GM23338 (cell line): ENCODE measurements around the gene STAT6. TPM values are rescaled to one million over a fixed set of nuclear protein-coding genes. Genes with fewer than 3 reads are reported as not detected.

Experiments
- ATAC-seq: fragments of 200-7000 bp; cut with Tn5 transposase; 3 replicates; pipeline ENCODE4 v1.9.1; 2020
- DNase-seq: peaks from one replicate; pipeline ENCODE4 v3.0.0-alpha.2; 2015; ENCODE audit warnings: low spot score
- H2AFZ ChIP-seq: fragments of 200-600 bp; sonication (generic); 2 replicates; pipeline ENCODE4 v1.8.0; 2016; ENCODE audit warnings: antibody characterized with exemption, mild to moderate bottlenecking, moderate library complexity
- H3F3A ChIP-seq: fragments of 200-600 bp; sonication (generic); replicated peaks from 2 replicates; pipeline ENCODE4 v1.8.0; 2017; ENCODE audit warnings: antibody characterized with exemption, mixed run types, low read depth
- H3K27ac ChIP-seq: fragments of 200-600 bp; sonication (generic); 2 replicates; pipeline ENCODE4 v1.6.1; 2016; ENCODE audit warnings: low read depth
- H3K27me3 ChIP-seq: fragments of 200-600 bp; sonication (generic); 2 replicates; pipeline ENCODE4 v1.8.0; 2016; ENCODE audit warnings: mild to moderate bottlenecking, mixed run types, moderate library complexity; ENCODE audit not compliant: insufficient read depth
- H3K36me3 ChIP-seq: fragments of 200-600 bp; sonication (generic); 2 replicates; pipeline ENCODE4 v1.8.0; 2016; ENCODE audit warnings: mild to moderate bottlenecking; ENCODE audit not compliant: insufficient read depth
- H3K4me1 ChIP-seq: fragments of 200-600 bp; sonication (generic); 2 replicates; pipeline ENCODE4 v1.8.0; 2016; ENCODE audit warnings: mild to moderate bottlenecking, moderate library complexity; ENCODE audit not compliant: insufficient read depth
- H3K4me2 ChIP-seq: fragments of 200-600 bp; sonication (generic); 2 replicates; pipeline ENCODE4 v1.7.1; 2017; ENCODE audit warnings: mixed run types
- H3K4me3 ChIP-seq: fragments of 200-600 bp; sonication (generic); 2 replicates; pipeline ENCODE4 v1.6.1; 2016; ENCODE audit warnings: mixed run types
- H3K79me2 ChIP-seq: fragments of 200-600 bp; sonication (generic); replicated peaks from 2 replicates; pipeline ENCODE4 v1.8.0; 2017; ENCODE audit warnings: mild to moderate bottlenecking; ENCODE audit not compliant: insufficient read depth
- H3K9me2 ChIP-seq: fragments of 200-600 bp; sonication (generic); 2 replicates; pipeline ENCODE4 v1.8.0; 2017; ENCODE audit not compliant: insufficient read depth
- H4K20me1 ChIP-seq: fragments of 200-600 bp; sonication (generic); replicated peaks from 2 replicates; pipeline ENCODE4 v1.8.0; 2017; ENCODE audit warnings: mild to moderate bottlenecking; ENCODE audit not compliant: insufficient read depth
- H3K27ac Mint-ChIP-seq: 2 replicates; pipeline ENCODE4 v1.8.0; 2020; ENCODE audit warnings: inconsistent platforms, mild to moderate bottlenecking, moderate library complexity, mixed read lengths
- H3K27me3 Mint-ChIP-seq: 3 replicates; pipeline ENCODE4 v1.8.0; 2022; ENCODE audit warnings: low read depth, mild to moderate bottlenecking, moderate library complexity, mixed read lengths, inconsistent platforms; ENCODE audit not compliant: insufficient read depth, poor library complexity
- H3K36me3 Mint-ChIP-seq: 3 replicates; pipeline ENCODE4 v1.8.0; 2021; ENCODE audit warnings: low read depth, mild to moderate bottlenecking, inconsistent platforms, moderate library complexity, mixed read lengths
- H3K4me1 Mint-ChIP-seq: 3 replicates; pipeline ENCODE4 v1.8.0; 2020; ENCODE audit warnings: mild to moderate bottlenecking, inconsistent platforms, mixed read lengths
- H3K4me3 Mint-ChIP-seq: 3 replicates; pipeline ENCODE4 v1.8.0; 2021; ENCODE audit warnings: moderate library complexity, mild to moderate bottlenecking, inconsistent platforms, mixed read lengths
- H3K9me3 Mint-ChIP-seq: 3 replicates; pipeline ENCODE4 v1.8.0; 2020; ENCODE audit warnings: moderate library complexity, mild to moderate bottlenecking, inconsistent platforms, mixed read lengths
- EZH2 ChIP-seq: fragments of 200-600 bp; sonication (generic); IDR thresholded peaks from one replicate; pipeline ENCODE4 v1.8.0; 2017; ENCODE audit warnings: antibody characterized with exemption, mild to moderate bottlenecking, low read depth; ENCODE audit not compliant: unreplicated experiment
- JUNB ChIP-seq: IDR thresholded peaks from one replicate; pipeline ENCODE4 v1.6.1; 2016; ENCODE audit warnings: antibody characterized with exemption; ENCODE audit not compliant: unreplicated experiment
- ZNF114 ChIP-seq: fragments of 250-450 bp; sonication (Bioruptor Pico); IDR thresholded peaks from 2 replicates; pipeline ENCODE4 v1.5.0; 2020; ENCODE audit warnings: mild to moderate bottlenecking, moderate library complexity
- polyA plus RNA-seq: library from polyadenylated mRNA; unstranded; fragments of >200 nt; fragmentation: Nextera tagmentation; extraction: Ambion mirVana; gene quantifications from 2 replicates; pipeline ENCODE4 v1.2.1, GENCODE V29; 2016
- total RNA-seq: library from RNA; depleted of rRNA; stranded (reverse); fragments of >200 nt; shearing (Covaris generic); gene quantifications from 2 replicates; pipeline ENCODE4 v1.2.3, GENCODE V29; 2014
- TF ChIP-seq, protein P1 (sequence below): IDR thresholded peaks from one replicate; pipeline ENCODE4 v1.6.1; 2018; ENCODE audit warnings: antibody characterized with exemption; ENCODE audit not compliant: unreplicated experiment
- TF ChIP-seq, protein P2 (sequence below): IDR thresholded peaks from 2 replicates; pipeline ENCODE4 v1.6.1; 2016; ENCODE audit warnings: antibody characterized with exemption
- TF ChIP-seq, protein P3 (sequence below): fragments of 250-450 bp; sonication (Bioruptor Pico); IDR thresholded peaks from 2 replicates; pipeline ENCODE4 v1.5.0; 2020; ENCODE audit warnings: mild to moderate bottlenecking, moderate library complexity

STAT6 gene
- total and polyA plus RNA-seq, 2 experiments from 2014 or later: 14.3 to 28.1 TPM

DNA sequence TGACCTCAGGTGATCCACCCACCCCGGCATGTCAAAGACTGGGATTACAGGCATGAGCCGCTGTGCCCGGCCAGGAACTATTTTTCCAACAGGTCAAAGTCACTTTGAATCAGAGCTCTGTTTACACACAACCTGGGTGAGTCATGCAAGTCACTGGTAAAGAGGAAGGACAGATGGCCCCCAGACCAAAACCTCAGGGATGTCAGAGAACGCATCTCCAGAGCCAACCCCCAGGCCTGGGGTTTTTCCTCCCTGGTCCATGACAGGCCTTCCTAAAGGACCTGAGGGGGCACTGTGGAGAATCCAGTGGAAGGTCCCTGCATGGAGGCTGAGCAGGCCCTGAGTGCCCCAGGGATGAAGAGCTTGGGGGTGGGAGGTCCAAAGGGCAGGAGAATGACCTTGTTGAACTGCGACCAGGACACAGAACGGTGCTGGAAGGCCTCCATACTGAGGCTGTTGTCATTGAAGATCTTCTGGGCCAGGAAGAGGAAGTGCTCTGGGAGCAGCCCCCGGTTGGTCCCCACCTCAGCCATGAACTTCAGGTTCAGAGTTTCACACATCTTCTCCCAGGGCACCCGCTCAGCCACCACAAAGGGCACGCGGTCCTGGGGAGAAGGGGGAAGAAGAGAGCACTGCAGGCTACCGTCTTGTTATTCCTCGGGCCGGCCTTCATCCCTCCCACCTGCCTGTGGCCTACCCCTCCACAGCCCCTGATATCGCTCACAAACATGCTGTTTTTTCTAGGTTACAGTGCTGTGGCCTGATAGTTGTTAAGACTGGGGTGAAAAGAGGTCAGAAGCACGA lies 9.1 kb downstream of the STAT6 start:
- no peaks in the 10 kb centered on the region for H3K79me2 ChIP-seq
- no peaks in the 10 kb centered on the region for H3K36me3 ChIP-seq
- no peaks in the 10 kb centered on the region for H4K20me1 ChIP-seq
- no peaks in the 10 kb centered on the region for H3K9me2 ChIP-seq
- Mint-ChIP-seq H3K9me3 (no peaks in the 10 kb centered on the region), H3K27ac (no peak overlapping the region), H3K27me3 (peaks cover 3% of the 10 kb centered on the region), H3K4me1 (no peaks in the 10 kb centered on the region), H3K36me3 (peaks cover 33% of the 10 kb centered on the region), H3K4me3 (no peak overlapping the region)
- no peaks in the 10 kb centered on the region for H3K4me1 ChIP-seq
- no peak overlapping the region for H2AFZ ChIP-seq
- DNase-seq: no peak
- TF ChIP-seq, protein P1, sequence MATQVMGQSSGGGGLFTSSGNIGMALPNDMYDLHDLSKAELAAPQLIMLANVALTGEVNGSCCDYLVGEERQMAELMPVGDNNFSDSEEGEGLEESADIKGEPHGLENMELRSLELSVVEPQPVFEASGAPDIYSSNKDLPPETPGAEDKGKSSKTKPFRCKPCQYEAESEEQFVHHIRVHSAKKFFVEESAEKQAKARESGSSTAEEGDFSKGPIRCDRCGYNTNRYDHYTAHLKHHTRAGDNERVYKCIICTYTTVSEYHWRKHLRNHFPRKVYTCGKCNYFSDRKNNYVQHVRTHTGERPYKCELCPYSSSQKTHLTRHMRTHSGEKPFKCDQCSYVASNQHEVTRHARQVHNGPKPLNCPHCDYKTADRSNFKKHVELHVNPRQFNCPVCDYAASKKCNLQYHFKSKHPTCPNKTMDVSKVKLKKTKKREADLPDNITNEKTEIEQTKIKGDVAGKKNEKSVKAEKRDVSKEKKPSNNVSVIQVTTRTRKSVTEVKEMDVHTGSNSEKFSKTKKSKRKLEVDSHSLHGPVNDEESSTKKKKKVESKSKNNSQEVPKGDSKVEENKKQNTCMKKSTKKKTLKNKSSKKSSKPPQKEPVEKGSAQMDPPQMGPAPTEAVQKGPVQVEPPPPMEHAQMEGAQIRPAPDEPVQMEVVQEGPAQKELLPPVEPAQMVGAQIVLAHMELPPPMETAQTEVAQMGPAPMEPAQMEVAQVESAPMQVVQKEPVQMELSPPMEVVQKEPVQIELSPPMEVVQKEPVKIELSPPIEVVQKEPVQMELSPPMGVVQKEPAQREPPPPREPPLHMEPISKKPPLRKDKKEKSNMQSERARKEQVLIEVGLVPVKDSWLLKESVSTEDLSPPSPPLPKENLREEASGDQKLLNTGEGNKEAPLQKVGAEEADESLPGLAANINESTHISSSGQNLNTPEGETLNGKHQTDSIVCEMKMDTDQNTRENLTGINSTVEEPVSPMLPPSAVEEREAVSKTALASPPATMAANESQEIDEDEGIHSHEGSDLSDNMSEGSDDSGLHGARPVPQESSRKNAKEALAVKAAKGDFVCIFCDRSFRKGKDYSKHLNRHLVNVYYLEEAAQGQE: no peak
- TF ChIP-seq, protein P2, sequence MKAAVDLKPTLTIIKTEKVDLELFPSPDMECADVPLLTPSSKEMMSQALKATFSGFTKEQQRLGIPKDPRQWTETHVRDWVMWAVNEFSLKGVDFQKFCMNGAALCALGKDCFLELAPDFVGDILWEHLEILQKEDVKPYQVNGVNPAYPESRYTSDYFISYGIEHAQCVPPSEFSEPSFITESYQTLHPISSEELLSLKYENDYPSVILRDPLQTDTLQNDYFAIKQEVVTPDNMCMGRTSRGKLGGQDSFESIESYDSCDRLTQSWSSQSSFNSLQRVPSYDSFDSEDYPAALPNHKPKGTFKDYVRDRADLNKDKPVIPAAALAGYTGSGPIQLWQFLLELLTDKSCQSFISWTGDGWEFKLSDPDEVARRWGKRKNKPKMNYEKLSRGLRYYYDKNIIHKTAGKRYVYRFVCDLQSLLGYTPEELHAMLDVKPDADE: no peak
- TF ChIP-seq ZNF114 (no peak), EZH2 (no peak), JUNB (no peak)
- TF ChIP-seq, protein P3, sequence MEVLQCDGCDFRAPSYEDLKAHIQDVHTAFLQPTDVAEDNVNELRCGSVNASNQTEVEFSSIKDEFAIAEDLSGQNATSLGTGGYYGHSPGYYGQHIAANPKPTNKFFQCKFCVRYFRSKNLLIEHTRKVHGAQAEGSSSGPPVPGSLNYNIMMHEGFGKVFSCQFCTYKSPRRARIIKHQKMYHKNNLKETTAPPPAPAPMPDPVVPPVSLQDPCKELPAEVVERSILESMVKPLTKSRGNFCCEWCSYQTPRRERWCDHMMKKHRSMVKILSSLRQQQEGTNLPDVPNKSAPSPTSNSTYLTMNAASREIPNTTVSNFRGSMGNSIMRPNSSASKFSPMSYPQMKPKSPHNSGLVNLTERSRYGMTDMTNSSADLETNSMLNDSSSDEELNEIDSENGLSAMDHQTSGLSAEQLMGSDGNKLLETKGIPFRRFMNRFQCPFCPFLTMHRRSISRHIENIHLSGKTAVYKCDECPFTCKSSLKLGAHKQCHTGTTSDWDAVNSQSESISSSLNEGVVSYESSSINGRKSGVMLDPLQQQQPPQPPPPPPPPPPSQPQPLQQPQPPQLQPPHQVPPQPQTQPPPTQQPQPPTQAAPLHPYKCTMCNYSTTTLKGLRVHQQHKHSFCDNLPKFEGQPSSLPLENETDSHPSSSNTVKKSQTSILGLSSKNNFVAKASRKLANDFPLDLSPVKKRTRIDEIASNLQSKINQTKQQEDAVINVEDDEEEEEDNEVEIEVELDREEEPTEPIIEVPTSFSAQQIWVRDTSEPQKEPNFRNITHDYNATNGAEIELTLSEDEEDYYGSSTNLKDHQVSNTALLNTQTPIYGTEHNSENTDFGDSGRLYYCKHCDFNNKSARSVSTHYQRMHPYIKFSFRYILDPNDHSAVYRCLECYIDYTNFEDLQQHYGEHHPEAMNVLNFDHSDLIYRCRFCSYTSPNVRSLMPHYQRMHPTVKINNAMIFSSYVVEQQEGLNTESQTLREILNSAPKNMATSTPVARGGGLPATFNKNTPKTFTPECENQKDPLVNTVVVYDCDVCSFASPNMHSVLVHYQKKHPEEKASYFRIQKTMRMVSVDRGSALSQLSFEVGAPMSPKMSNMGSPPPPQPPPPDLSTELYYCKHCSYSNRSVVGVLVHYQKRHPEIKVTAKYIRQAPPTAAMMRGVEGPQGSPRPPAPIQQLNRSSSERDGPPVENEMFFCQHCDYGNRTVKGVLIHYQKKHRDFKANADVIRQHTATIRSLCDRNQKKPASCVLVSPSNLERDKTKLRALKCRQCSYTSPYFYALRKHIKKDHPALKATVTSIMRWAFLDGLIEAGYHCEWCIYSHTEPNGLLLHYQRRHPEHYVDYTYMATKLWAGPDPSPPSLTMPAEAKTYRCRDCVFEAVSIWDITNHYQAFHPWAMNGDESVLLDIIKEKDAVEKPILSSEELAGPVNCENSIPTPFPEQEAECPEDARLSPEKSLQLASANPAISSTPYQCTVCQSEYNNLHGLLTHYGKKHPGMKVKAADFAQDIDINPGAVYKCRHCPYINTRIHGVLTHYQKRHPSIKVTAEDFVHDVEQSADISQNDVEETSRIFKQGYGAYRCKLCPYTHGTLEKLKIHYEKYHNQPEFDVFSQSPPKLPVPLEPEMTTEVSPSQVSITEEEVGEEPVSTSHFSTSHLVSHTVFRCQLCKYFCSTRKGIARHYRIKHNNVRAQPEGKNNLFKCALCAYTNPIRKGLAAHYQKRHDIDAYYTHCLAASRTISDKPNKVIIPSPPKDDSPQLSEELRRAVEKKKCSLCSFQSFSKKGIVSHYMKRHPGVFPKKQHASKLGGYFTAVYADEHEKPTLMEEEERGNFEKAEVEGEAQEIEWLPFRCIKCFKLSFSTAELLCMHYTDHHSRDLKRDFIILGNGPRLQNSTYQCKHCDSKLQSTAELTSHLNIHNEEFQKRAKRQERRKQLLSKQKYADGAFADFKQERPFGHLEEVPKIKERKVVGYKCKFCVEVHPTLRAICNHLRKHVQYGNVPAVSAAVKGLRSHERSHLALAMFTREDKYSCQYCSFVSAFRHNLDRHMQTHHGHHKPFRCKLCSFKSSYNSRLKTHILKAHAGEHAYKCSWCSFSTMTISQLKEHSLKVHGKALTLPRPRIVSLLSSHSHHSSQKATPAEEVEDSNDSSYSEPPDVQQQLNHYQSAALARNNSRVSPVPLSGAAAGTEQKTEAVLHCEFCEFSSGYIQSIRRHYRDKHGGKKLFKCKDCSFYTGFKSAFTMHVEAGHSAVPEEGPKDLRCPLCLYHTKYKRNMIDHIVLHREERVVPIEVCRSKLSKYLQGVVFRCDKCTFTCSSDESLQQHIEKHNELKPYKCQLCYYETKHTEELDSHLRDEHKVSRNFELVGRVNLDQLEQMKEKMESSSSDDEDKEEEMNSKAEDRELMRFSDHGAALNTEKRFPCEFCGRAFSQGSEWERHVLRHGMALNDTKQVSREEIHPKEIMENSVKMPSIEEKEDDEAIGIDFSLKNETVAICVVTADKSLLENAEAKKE (CRISPR knock-in tag): no peak
- no peaks in the 10 kb centered on the region for H3F3A ChIP-seq
- no peak overlapping the region for H3K4me2 ChIP-seq
- no peaks in the 10 kb centered on the region for H3K27me3 ChIP-seq
- H3K27ac ChIP-seq: no peak overlapping the region
- peak; percentile 28; the same call in 2 of the 3 replicates for ATAC-seq
- H3K4me3 ChIP-seq: no peak overlapping the region
